DOHH2 (cell line): ENCODE data around the gene KIF6.

Experiments used
- H3F3A ChIP-seq: fragments of 200-600 bp; sonication (generic), shearing (Covaris generic); 2 replicates; pipeline ENCODE4 v1.6.0; 2016; ENCODE audit warnings: antibody characterized with exemption, mild to moderate bottlenecking; ENCODE audit not compliant: control insufficient read depth, insufficient read depth
- H3K27ac ChIP-seq: fragments of 200-600 bp; sonication (generic); 2 replicates; pipeline ENCODE4 v1.5.1; 2014; ENCODE audit warnings: low read depth, mild to moderate bottlenecking, low read length, moderate library complexity
- H3K27me3 ChIP-seq: fragments of 200-600 bp; sonication (generic); 2 replicates; pipeline ENCODE4 v1.6.1; 2014; ENCODE audit warnings: mild to moderate bottlenecking, low read length, mixed read lengths; ENCODE audit not compliant: control insufficient read depth
- H3K36me3 ChIP-seq: fragments of 200-600 bp; sonication (generic); 2 replicates; pipeline ENCODE4 v1.6.1; 2014; ENCODE audit warnings: mild to moderate bottlenecking, low read length, moderate library complexity, mixed read lengths; ENCODE audit not compliant: control insufficient read depth
- H3K4me1 ChIP-seq: fragments of 200-600 bp; sonication (generic); 2 replicates; pipeline ENCODE4 v1.6.1; 2014; ENCODE audit warnings: mild to moderate bottlenecking, low read length, mixed read lengths; ENCODE audit not compliant: control insufficient read depth
- H3K4me2 ChIP-seq: fragments of 200-600 bp; sonication (generic); 2 replicates; pipeline ENCODE4 v1.6.0; 2014; ENCODE audit warnings: mild to moderate bottlenecking, low read length, moderate library complexity
- H3K4me3 ChIP-seq: fragments of 200-600 bp; sonication (generic); 2 replicates; pipeline ENCODE4 v1.5.1; 2014; ENCODE audit warnings: mild to moderate bottlenecking, low read length, mixed read lengths
- H3K79me2 ChIP-seq: fragments of 200-600 bp; sonication (generic); 2 replicates; pipeline ENCODE4 v1.6.1; 2014; ENCODE audit warnings: mild to moderate bottlenecking, low read length, mixed read lengths; ENCODE audit not compliant: control insufficient read depth
- H3K9me2 ChIP-seq: fragments of 200-600 bp; sonication (generic); replicated peaks from 2 replicates; pipeline ENCODE4 v1.6.1; 2014; ENCODE audit warnings: mild to moderate bottlenecking, low read length, mixed read lengths; ENCODE audit not compliant: control insufficient read depth
- H3K9me3 ChIP-seq: fragments of 200-600 bp; sonication (generic); 2 replicates; pipeline ENCODE4 v1.6.1; 2014; ENCODE audit warnings: antibody characterized with exemption, low read length, mixed read lengths; ENCODE audit not compliant: control insufficient read depth, insufficient read depth
- H4K20me1 ChIP-seq: fragments of 200-600 bp; sonication (generic); 2 replicates; pipeline ENCODE4 v1.6.0; 2014; ENCODE audit warnings: low read depth, mild to moderate bottlenecking, antibody characterized with exemption, low read length, moderate library complexity; ENCODE audit not compliant: control insufficient read depth, insufficient read depth
- CTCF ChIP-seq: fragments of 200-600 bp; sonication (generic); IDR thresholded peaks from one replicate; pipeline ENCODE4 v1.5.1; 2014; ENCODE audit warnings: antibody characterized with exemption, mild to moderate bottlenecking, low read depth, low read length; ENCODE audit not compliant: poor library complexity, severe bottlenecking
- EZH2phosphoT487 ChIP-seq: fragments of 200-600 bp; sonication (generic); IDR thresholded peaks from 2 replicates; pipeline ENCODE4 v1.6.1; 2017; ENCODE audit warnings: borderline replicate concordance, mild to moderate bottlenecking, antibody characterized with exemption, low read length, moderate library complexity, mixed read lengths

The KIF6 gene

GRCh38 chr6:39416026-39416425 lies 309.2 kb downstream of the KIF6 start:
- Histone ChIP-seq H3K36me3 (no peaks in the 10 kb centered on the region), H3K4me1 (no peaks in the 10 kb centered on the region), H3K9me2 (no peaks in the 10 kb centered on the region), H3F3A (no peaks in the 10 kb centered on the region), H3K79me2 (no peaks in the 10 kb centered on the region), H4K20me1 (no peaks in the 10 kb centered on the region), H3K4me2 (no peak overlapping the region), H3K4me3 (no peak overlapping the region), H3K9me3 (no peaks in the 10 kb centered on the region), H3K27ac (no peak overlapping the region), H3K27me3 (no peaks in the 10 kb centered on the region; the same call in 1 of the 2 replicates)
- TF ChIP-seq CTCF (no peak), EZH2phosphoT487 (no peak)

GRCh38 chr6:39415482-39415881 lies 309.7 kb downstream of the KIF6 start:
- no peaks in the 10 kb centered on the region for H3K79me2 ChIP-seq
- H3K27ac ChIP-seq = no peak overlapping the region
- no peak overlapping the region for H3K4me3 ChIP-seq
- H3K27me3 ChIP-seq = no peaks in the 10 kb centered on the region; the same call in 1 of the 2 replicates
- TF ChIP-seq CTCF = no peak
- no peak for TF ChIP-seq EZH2phosphoT487
- H3K4me1 ChIP-seq = no peaks in the 10 kb centered on the region
- no peak overlapping the region for H3K4me2 ChIP-seq
- H3K9me2 ChIP-seq = no peaks in the 10 kb centered on the region
- no peaks in the 10 kb centered on the region for H3F3A ChIP-seq
- no peaks in the 10 kb centered on the region for H3K36me3 ChIP-seq
- no peaks in the 10 kb centered on the region for H4K20me1 ChIP-seq
- no peaks in the 10 kb centered on the region for H3K9me3 ChIP-seq

- no peaks in the 10 kb centered on the region for H3K9me3 ChIP-seq
- no peaks in the 10 kb centered on the region for H3K4me1 ChIP-seq
- H3K27ac ChIP-seq = no peak overlapping the region
- no peak overlapping the region for H3K4me3 ChIP-seq
- H3K9me2 ChIP-seq = no peaks in the 10 kb centered on the region
- TF ChIP-seq EZH2phosphoT487 (no peak), CTCF (no peak)
- H4K20me1 ChIP-seq = no peaks in the 10 kb centered on the region
- H3K79me2 ChIP-seq = no peaks in the 10 kb centered on the region
- H3K4me2 ChIP-seq = no peak overlapping the region
- H3K36me3 ChIP-seq = no peaks in the 10 kb centered on the region
- no peaks in the 10 kb centered on the region; the same call in 1 of the 2 replicates for H3K27me3 ChIP-seq
- H3F3A ChIP-seq = no peaks in the 10 kb centered on the region
Measured at GRCh38 chr6:39411465-39411864, 313.7 kb downstream of the KIF6 start.

GRCh38 chr6:39411001-39411400 lies 314.2 kb downstream of the KIF6 start:
- H3K4me2 ChIP-seq = no peak overlapping the region
- no peaks in the 10 kb centered on the region for H3K9me3 ChIP-seq

More at GRCh38 chr6:39411001-39411400, 314.2 kb downstream of the KIF6 start:
- Histone ChIP-seq H3K4me3 (no peak overlapping the region), H3K4me1 (no peaks in the 10 kb centered on the region), H3F3A (no peaks in the 10 kb centered on the region), H4K20me1 (no peaks in the 10 kb centered on the region), H3K79me2 (no peaks in the 10 kb centered on the region), H3K27ac (no peak overlapping the region), H3K27me3 (no peaks in the 10 kb centered on the region; the same call in 1 of the 2 replicates), H3K9me2 (no peaks in the 10 kb centered on the region), H3K36me3 (no peaks in the 10 kb centered on the region)
- TF ChIP-seq EZH2phosphoT487 = no peak
- no peak for TF ChIP-seq CTCF
